Putamen (tissue), 1 donor: Measurements from ENCODE around the gene TTC7B.

Source experiments
- DNase-seq: peaks from one replicate; pipeline ENCODE4 v3.0.0-alpha.2; 2016; ENCODE audit warnings: low spot score

Gene TTC7B

GRCh38 chr14:90775441-90775840 lies 40.8 kb downstream of the TTC7B start:
- DNase-seq, result no peak

- DNase-seq, result no peak
These were observed 41.9 kb downstream of the TTC7B start for GRCh38 chr14:90774316-90774715.

- no peak for DNase-seq
These were observed 42.5 kb downstream of the TTC7B start for GRCh38 chr14:90773705-90774104.

- DNase-seq, result no peak
These were observed 43.1 kb downstream of the TTC7B start for GRCh38 chr14:90773196-90773486.

- DNase-seq, result no peak
These were observed 48.3 kb downstream of the TTC7B start for GRCh38 chr14:90767899-90768298.

- DNase-seq, result no peak
These were observed 55.5 kb downstream of the TTC7B start for GRCh38 chr14:90760591-90761316.

- no peak for DNase-seq
These were observed 56.2 kb downstream of the TTC7B start for GRCh38 chr14:90760078-90760444.

GRCh38 chr14:90759370-90760077 lies 56.7 kb downstream of the TTC7B start:
- DNase-seq, result no peak

GRCh38 chr14:90758959-90759358 lies 57.3 kb downstream of the TTC7B start:
- peak; percentile 62 for DNase-seq

- DNase-seq, result peak; percentile 92
These were observed 58.0 kb downstream of the TTC7B start for GRCh38 chr14:90758028-90758889.

GRCh38 chr14:90757452-90757851 lies 58.8 kb downstream of the TTC7B start:
- peak; percentile 88 for DNase-seq

GRCh38 chr14:90756755-90757345 lies 59.4 kb downstream of the TTC7B start:
- DNase-seq, result peak; percentile 43

GRCh38 chr14:90755661-90756304 lies 60.4 kb downstream of the TTC7B start:
- DNase-seq, result no peak

- no peak for DNase-seq
These were observed 62.7 kb downstream of the TTC7B start for GRCh38 chr14:90753456-90754005.

- DNase-seq, result no peak
These were observed 65.5 kb downstream of the TTC7B start for GRCh38 chr14:90750701-90751100.

GRCh38 chr14:90750191-90750590 lies 66.0 kb downstream of the TTC7B start:
- no peak for DNase-seq

- DNase-seq, result no peak
These were observed 68.3 kb downstream of the TTC7B start for GRCh38 chr14:90747909-90748308.

- no peak for DNase-seq
These were observed 72.4 kb downstream of the TTC7B start for GRCh38 chr14:90743826-90744225.

- no peak for DNase-seq
These were observed 72.8 kb downstream of the TTC7B start for GRCh38 chr14:90743425-90743824.

- DNase-seq, result no peak
These were observed 73.5 kb downstream of the TTC7B start for GRCh38 chr14:90742729-90743128.

GRCh38 chr14:90742252-90742651 lies 74.0 kb downstream of the TTC7B start:
- DNase-seq, result no peak

- DNase-seq, result no peak
These were observed 74.6 kb downstream of the TTC7B start for GRCh38 chr14:90741682-90741946.
